ENCODE measurements around the gene ITPRIPL2.

Gene ITPRIPL2

GRCh38 chr16:19126300-19126699 lies 12.5 kb downstream of the ITPRIPL2 start:
- no peak for TF ChIP-seq CTCF (IDR thresholded peaks at IDR 0.05; ENCODE audit: extremely low read depth, missing control alignments)
- DNase-seq (ENCODE audit: low spot score): no peak

- no peak for DNase-seq (ENCODE audit: low spot score)
- no peak for TF ChIP-seq CTCF (IDR thresholded peaks at IDR 0.05; ENCODE audit: extremely low read depth, missing control alignments)
Observed at GRCh38 chr16:19127205-19127604, 13.4 kb downstream of the ITPRIPL2 start.

GRCh38 chr16:19127674-19128131 lies 13.9 kb downstream of the ITPRIPL2 start:
- no peak for TF ChIP-seq CTCF (IDR thresholded peaks at IDR 0.05; ENCODE audit: extremely low read depth, missing control alignments)
- no peak for DNase-seq (ENCODE audit: low spot score)

- no peak for DNase-seq (ENCODE audit: low spot score)
- TF ChIP-seq CTCF (IDR thresholded peaks at IDR 0.05; ENCODE audit: extremely low read depth, missing control alignments): no peak
Observed at GRCh38 chr16:19128454-19129200, 14.9 kb downstream of the ITPRIPL2 start.

GRCh38 chr16:19130385-19130784 lies 16.6 kb downstream of the ITPRIPL2 start:
- no peak for DNase-seq (ENCODE audit: low spot score)
- no peak for TF ChIP-seq CTCF (IDR thresholded peaks at IDR 0.05; ENCODE audit: extremely low read depth, missing control alignments)

- no peak for DNase-seq (ENCODE audit: low spot score)
- TF ChIP-seq CTCF (IDR thresholded peaks at IDR 0.05; ENCODE audit: extremely low read depth, missing control alignments): no peak
Observed at GRCh38 chr16:19130852-19131824, 17.4 kb downstream of the ITPRIPL2 start.

GRCh38 chr16:19131825-19132218 lies 18.1 kb downstream of the ITPRIPL2 start:
- TF ChIP-seq CTCF (IDR thresholded peaks at IDR 0.05; ENCODE audit: extremely low read depth, missing control alignments): no peak
- no peak for DNase-seq (ENCODE audit: low spot score)
